WERI-Rb-1 (cell line): ENCODE measurements around the gene UBAC1.

Experiments
- DNase-seq: peaks from one replicate; pipeline ENCODE4 v3.0.0-alpha.2; 2020
- H3K27ac ChIP-seq: fragments of 250-450 bp; sonication (Bioruptor Pico); 2 replicates; pipeline ENCODE4 v1.5.1; 2020; ENCODE audit warnings: mild to moderate bottlenecking, moderate library complexity
- H3K27me3 ChIP-seq: fragments of 250-450 bp; sonication (Bioruptor Pico); 2 replicates; pipeline ENCODE4 v1.5.1; 2021; ENCODE audit warnings: mild to moderate bottlenecking, low read depth, moderate library complexity; ENCODE audit not compliant: insufficient read depth, severe bottlenecking
- H3K36me3 ChIP-seq: fragments of 250-450 bp; sonication (Bioruptor Pico); 2 replicates; pipeline ENCODE4 v1.5.1; 2020; ENCODE audit warnings: mild to moderate bottlenecking, moderate library complexity
- H3K4me3 ChIP-seq: 2 replicates; pipeline ENCODE4 v1.5.1; 2011; ENCODE audit warnings: low read depth, mild to moderate bottlenecking, control low read depth, low read length
- H3K9me3 ChIP-seq: fragments of 250-450 bp; sonication (Bioruptor Pico); 2 replicates; pipeline ENCODE4 v1.5.1; 2021; ENCODE audit warnings: mild to moderate bottlenecking, moderate library complexity; ENCODE audit not compliant: severe bottlenecking
- CTCF ChIP-seq: IDR thresholded peaks from 2 replicates; pipeline ENCODE4 v1.5.1; 2011; ENCODE audit warnings: low read depth, mild to moderate bottlenecking, control low read depth, inconsistent platforms, low read length

The UBAC1 gene

GRCh38 chr9:135907431-135908092 lies 53.6 kb downstream of the UBAC1 start, which contains the start of gene CAMSAP1:
TSS of gene CAMSAP1 (minus strand) at chr9:135907546. CDS start at chr9:135907159, 387 bp downstream.
- Histone ChIP-seq H3K4me3 (peak within 1 kb of the TSS; percentile 79), H3K36me3 (peaks cover 53% of the 10 kb centered on the region), H3K27ac (peak within 1 kb of the TSS; percentile 88), H3K27me3 (no peaks in the 10 kb centered on the region), H3K9me3 (no peaks in the 10 kb centered on the region)
- TF ChIP-seq CTCF, result no peak
- peak; percentile 90 for DNase-seq

GRCh38 chr9:135907006-135907430 lies 54.2 kb downstream of the UBAC1 start:
- peak overlapping the region; percentile 88 for H3K27ac ChIP-seq

GRCh38 chr9:135906291-135907005 lies 54.7 kb downstream of the UBAC1 start:
- no peak for TF ChIP-seq CTCF
- Histone ChIP-seq H3K27ac (peak overlapping the region; percentile 88), H3K36me3 (peaks cover 42% of the 10 kb centered on the region), H3K4me3 (peak overlapping the region; percentile 52), H3K9me3 (no peaks in the 10 kb centered on the region), H3K27me3 (no peaks in the 10 kb centered on the region)
- DNase-seq, result no peak

More at GRCh38 chr9:135907006-135907430, 54.2 kb downstream of the UBAC1 start:
- no peak for TF ChIP-seq CTCF
- peaks cover 48% of the 10 kb centered on the region for H3K36me3 ChIP-seq
- H3K9me3 ChIP-seq, result no peaks in the 10 kb centered on the region
- no peak for DNase-seq
- H3K4me3 ChIP-seq, result peak overlapping the region; percentile 52
- no peaks in the 10 kb centered on the region for H3K27me3 ChIP-seq

GRCh38 chr9:135905380-135906258 lies 55.6 kb downstream of the UBAC1 start:
- Histone ChIP-seq H3K27ac (peak overlapping the region; percentile 88), H3K36me3 (peaks cover 34% of the 10 kb centered on the region), H3K4me3 (peak overlapping the region; percentile 52), H3K9me3 (no peaks in the 10 kb centered on the region), H3K27me3 (no peaks in the 10 kb centered on the region)
- no peak for TF ChIP-seq CTCF
- no peak for DNase-seq

- TF ChIP-seq CTCF, result no peak
- Histone ChIP-seq H3K27ac (no peak overlapping the region), H3K4me3 (no peak overlapping the region), H3K27me3 (no peaks in the 10 kb centered on the region), H3K9me3 (no peaks in the 10 kb centered on the region), H3K36me3 (peaks cover 20% of the 10 kb centered on the region)
- no peak for DNase-seq
Measured at GRCh38 chr9:135903786-135904520, 57.2 kb downstream of the UBAC1 start.
